GM19455 (cell line): ENCODE results near the gene EREG.
"Not testable (repeated sequence)": the region's sequence is repeated elsewhere in the genome, so short reads cannot be mapped to it uniquely, and the experiment has no call there.

Experiments used
- ATAC-seq: cut with Tn5 transposase; IDR thresholded peaks from one replicate; pipeline ENCODE4 v1.9.1; 2021; ENCODE audit not compliant: unreplicated experiment

Gene EREG

DNA sequence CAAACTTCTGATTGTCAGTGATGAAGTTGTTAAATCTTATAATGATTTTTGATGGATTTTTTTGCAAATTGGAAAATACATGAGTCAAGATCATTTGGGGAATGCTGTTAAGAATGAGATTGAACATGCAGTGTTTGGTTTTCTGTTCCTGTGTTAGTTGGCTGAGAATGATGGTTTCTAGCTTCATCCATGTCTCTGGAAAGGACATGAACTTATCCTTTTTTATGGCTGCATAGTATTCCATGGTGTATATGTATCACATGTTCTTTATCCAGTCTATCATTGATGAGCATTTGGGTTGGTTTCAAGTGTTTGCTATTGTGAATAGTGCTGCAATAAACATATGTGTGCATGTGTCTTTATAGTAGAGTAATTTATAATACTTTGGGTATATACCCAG is 24.5 kb upstream of the EREG start:
- ATAC-seq: not testable (repeated sequence)

DNA sequence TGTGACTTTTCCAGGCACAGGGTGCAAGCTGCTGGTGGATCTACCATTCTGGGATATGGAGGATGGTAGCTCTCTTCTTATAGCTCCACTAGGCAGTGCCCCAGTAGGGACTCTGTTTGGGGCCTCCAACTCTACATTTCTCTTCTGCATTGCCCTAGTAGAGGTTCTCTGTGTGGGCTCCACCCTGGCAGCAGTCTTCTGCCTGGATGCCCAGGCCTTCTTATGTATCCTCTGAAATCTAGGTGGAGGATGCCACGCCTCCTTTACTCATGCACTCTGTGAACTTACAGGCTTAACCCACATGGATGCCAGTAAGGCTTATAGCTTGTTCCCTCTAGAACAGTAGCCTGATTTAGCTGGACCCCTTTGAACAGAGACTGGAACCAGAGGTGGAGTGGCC is 20.9 kb upstream of the EREG start:
- no peak for ATAC-seq

DNA sequence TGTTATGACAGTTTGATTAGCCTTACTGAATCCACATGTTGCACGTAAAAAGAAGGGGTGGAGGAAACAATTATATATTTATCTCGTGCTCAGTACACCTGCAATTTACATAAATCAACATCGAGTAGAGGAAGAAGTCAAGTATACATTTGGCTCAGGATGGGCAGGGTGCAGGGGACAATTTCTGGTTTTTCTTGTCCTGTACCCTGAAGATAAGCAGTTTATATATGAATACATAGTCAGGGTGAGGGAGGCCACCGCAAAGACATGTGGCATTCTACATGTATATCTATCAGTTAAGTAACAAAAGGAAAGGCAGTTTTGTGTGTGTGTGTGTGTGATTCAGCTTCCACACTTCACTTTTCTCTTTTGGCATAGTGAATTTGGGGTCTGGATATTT is 11.1 kb upstream of the EREG start:
- ATAC-seq: no peak

DNA sequence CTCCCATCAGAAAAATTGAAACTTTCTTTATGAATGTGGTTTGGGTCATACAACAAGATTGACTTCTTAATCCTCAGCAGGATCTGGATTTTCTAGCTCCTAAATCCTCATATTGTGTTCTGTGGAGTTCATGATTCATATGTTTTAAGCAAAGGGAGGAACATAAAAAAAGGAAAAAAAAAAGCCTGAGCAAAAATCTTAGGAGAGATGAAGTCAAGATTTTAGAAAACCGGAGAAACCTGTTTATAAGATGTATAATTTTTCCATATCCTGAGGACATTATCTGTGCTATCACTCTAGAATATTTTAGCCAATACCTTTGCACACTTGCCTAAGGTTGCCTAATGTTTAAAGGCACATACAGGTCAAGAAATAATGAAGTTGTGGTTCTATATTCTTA is 7.0 kb upstream of the EREG start:
- ATAC-seq: no peak

DNA sequence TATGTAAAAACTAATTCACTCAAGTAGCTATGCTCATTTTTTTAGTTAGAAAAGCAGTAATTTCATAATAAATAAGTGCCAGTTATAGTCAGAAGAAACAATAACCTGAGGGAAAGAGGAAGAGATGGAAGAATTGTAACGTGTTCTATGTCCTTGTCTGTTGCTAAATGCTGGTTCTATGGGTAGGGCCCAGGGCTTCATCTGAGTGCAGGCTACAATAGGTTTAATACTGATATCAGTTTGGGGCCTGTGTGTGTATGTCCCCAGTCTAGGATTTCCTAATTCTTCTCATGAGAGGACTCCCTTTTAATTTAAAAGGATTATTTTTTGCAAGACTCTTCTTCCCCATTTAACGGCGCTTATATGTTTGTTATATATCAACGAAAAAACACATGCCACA is 3.3 kb upstream of the EREG start:
- ATAC-seq: no peak

DNA sequence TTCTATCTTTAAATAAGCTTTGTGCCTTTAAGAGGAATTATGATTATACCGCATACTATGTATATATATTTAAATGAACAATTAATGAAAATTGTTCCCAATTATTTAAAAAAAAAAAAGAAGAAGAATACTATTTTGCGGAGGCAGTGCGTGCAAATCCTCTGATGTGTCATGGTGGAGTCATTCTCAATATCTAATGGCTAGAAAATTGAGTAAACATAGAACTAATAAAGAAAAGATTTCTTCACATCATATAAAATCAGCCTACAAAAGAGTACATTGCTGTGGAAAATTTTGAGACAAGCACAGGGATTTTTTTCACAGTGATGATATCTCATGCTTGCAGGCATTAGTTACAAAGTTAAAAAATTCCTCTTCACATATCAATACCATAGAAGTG is 2.6 kb upstream of the EREG start:
- ATAC-seq: no peak

DNA sequence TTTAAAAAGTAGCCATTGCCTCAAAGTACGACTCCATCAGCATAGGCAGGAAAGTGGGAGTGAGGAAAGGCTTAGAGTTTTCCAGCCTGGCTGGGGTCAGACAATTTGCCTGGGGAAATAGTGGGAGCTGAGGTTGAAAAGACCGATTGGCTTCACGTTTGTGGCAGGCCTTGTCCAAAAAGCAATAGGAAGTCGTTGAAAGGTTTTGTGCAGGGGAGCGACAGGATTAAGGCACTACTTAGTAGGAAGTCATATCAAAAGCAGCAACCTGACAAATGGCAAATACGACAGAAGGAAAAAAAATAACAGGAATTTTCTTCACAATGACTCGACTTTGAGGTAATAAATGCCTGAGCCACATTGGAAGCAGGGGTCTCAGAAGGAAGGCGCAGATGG is 691 bp upstream of the EREG start:
- no peak for ATAC-seq

DNA sequence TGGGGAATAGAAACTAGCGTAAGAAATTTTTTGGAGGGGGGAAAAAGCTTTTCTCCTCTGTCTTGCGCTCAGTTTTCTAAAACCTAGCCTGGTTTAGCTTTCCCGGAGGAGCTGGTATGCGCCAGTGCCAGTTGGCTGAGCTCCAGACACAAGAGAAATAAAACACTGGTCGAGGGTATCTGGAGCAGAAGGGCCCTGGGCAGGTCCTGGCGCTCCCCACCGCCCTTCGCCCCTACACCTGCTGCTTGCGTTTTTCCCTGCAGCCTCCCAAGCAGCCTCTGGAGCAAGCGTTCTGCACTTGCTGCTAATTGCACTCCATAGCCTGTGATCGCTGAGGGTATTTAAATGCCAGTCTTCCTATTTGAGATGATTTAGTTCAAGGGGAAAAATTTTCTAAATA is 816 bp downstream of the EREG start:
- no peak for ATAC-seq

DNA sequence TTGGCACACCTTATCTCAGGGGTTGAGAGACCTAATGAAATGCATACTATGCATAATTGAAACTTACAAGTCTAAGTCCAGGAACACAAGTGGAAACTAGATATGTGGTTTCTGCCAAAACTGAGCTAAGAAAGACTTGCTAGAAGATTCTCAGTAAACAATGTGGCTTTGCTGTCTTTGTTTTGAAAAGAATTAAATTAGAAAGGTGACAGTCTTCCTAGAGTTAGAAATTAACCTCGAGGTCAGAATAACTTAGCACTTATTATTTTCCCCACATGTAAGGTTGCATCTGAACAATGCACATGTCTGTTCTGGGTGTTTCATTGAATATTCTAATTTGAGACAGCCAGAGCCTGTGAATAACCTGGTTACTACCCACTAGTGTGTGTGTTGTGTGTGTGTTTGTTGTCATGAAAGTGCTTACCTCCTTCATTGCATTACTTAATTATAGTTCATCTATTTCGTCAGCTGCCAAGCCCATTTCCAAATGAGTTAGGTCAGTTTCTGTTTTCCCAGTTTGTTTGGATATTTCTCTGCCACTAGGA is 1.5 kb downstream of the EREG start:
- no peak for ATAC-seq

DNA sequence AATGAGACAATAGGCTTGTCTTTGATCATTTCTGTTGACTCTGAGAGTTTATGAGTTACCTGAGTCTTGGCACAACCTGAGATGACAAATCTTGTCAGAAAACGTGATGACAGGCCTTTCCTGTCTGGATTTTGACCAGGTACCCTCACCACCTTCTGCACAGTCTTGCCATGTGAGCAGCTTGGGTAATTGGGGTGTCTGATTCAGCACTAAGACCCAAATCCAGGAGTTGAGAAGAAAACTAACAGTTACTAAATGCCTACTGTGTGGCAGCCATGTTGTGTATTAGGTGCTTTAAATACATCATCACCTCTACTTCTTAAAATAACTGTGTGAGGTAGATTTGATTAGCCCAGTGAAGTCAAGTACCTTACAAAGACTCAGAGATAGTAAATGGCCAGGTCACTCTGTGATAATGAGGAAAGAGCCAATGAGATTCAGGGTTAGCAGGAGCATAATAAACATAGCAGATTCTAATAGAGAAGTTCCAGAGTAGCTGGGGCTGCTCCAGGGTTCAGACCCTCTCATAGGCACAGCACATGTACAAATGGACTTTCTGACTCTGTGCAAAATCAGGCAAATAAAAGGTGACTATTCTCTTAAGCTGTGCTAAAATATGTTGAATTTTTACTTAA is 2.8 kb downstream of the EREG start:
- no peak for ATAC-seq

DNA sequence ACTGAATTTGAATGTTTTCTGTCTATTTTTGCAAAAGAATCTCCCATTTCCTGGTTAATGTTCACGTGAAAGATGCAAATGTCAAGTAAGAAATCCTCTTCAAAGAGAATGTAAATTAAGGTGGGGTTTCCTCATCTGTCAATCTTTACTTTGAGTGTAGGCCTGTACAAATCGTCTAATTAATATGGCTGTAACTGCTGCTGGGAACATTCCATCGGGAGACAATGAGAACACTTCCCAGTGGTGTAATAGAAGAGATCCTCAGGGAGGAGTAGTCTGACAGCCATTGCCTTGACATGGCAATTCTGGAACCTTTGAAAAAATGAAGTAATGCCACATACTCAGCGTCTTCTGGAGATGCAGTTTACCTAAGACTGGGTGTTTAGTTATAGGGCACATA is 3.7 kb downstream of the EREG start:
- no peak for ATAC-seq

DNA sequence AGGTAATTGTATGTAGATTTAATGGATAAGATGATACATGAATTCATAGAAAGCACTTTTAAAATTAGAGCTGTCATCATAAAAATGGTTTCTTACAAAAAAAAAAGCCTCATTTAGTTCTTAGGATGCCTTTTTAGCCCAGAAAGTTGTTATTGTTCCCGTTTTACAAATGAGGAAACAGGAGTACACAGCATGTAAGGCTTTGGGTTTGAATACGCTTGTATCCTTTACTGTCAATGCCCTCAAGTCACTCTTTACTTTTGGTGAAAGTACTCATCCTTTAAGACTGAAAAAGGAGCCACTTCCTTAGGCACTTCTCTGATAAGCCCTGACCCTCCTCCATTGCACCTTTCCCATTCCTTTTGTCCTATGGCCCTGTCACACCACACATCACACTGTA is 4.9 kb downstream of the EREG start:
- no peak for ATAC-seq

DNA sequence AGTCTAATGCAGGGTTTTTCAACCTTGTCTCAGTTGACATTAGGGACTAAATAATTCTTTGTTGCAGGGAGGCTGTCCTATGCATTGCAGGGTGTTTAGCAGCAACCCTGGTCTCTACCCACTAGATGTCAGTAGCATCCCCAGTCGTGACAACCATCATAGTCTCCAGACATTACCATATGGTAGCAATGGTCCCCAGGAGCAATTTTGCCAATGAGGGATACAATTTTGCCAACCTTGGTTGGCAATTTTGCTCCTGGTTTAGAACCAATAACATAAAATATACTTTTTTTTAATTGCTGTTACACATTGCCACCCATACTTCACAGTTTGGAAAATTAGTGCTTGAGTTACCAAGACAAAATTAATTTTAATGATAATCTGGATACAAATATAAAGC is 6.0 kb downstream of the EREG start:
- peak; percentile 84 for ATAC-seq

DNA sequence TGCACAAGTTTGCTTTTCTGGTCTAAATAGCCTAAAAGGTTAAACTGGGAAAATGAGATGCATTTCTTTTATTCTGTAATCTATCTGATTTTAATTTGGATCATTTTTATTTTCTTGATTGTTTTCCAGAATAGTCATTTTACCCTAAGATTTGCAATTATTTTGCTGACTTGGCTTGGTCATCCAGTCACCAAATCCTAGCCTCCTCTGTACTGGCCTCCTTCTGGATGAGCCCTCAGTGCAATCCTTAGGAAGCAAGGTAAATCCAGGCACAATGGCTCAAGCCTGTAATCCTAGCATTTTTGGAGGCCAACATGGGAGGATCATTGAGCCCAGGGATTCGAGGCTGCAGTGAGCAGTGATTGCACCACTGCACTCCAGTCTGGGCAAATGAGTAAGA is 9.2 kb downstream of the EREG start:
- no peak for ATAC-seq

DNA sequence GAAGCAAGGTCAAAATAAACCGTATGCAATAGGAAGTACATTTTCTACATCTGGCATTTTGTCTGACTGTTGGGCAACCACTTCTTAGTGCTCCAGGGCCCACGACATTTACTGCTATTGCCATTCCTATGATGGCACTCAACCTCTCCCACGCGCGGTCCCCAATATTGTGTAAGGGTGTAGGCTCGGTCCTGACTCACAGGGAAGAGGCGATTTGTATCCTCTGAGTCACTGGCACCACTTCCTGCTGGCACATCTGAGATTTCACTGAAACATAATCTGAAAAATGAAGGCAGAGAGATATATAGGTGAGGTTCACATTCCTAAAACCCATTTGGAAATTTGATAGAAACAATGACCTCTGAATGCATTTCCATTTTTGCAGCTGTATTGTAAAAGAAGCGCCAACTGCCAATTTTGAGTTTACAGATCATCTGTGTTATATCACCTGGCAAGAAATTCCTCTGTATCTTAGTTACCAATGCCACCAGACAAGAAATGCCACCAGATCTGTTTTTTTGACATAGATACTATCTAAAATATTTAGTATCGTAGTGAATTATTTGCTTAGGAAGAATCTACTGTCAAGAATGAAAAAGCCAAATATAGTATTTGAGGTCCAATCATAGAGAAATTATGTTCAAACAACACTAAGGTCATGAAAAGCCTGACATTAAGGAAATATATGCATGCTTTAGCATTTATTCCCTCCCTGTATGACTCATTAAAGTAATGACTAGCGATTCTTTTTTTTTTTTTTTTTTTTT is 9.8 kb downstream of the EREG start:
- ATAC-seq: no peak

DNA sequence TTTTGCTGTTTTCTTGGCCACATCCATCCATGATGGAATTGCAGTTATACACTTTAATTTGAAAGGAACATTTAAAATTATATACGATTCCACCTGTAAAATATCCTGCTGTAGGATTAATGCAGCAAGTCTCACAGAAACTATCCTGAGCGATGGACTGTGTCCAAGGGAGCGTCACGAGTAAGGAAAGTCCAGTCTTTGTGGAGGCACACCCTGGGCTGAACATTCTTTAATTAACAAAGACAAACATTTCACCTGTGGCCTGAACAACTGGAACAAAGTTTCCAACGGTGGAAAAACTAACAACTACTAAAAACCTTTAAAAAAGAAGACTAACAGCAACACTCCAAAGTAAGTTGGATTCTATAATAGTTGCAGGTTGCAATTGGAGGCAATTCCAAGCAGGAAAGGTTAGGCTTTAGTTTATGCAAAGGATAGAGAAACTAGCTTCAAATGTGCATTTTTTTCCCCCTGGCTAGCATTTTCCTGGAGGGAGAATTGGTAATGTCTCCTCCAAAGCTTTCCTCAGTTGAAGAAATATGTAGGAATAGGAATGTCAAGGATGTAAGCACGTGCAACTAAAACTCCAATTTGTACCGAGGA is 11.0 kb downstream of the EREG start:
- no peak for ATAC-seq

DNA sequence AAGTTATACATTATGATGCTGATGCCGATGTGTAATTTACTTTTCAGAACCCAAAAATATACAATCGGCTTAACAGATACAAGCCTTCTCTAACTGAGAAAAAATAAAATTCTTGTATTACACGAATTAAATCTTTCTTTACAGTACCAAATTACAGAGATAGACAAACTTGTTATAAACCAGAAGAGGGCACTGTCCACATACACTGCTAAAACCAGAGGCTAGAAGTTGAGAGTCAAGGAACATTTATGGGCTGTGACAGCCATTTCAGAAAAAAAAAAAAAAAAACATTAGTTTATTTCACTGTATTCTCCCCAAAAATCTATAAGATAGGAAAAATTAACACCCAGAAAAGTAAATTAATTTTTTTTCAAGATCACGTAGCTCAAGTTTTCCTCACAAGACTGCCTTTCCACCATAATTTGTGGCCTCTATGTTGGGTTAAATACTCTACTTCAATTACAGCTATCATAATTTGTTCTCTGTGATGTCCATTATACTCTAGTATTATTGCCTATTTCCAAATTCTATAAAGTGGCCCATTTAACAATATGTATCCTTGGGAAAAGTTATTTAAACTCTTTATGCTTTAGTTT is 12.0 kb downstream of the EREG start:
- no peak for ATAC-seq

DNA sequence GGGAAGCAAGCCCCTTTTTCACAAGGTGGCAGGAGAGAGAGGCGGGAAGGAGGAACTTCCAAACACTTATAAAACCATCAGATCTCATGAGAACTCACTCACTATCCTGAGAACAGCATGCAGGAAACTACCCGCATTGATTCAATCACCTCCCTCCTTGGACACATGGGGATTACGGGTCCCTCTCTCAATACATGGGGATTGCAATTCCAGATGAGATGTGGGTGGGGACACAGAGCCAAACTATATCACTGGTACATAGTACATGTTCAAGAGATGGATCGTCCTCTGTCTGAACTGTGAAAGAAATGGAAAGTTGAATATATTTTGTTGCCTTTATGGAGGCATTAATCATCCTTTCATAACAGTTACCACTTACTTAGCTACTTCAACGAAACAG is 12.8 kb downstream of the EREG start:
- no peak for ATAC-seq

DNA sequence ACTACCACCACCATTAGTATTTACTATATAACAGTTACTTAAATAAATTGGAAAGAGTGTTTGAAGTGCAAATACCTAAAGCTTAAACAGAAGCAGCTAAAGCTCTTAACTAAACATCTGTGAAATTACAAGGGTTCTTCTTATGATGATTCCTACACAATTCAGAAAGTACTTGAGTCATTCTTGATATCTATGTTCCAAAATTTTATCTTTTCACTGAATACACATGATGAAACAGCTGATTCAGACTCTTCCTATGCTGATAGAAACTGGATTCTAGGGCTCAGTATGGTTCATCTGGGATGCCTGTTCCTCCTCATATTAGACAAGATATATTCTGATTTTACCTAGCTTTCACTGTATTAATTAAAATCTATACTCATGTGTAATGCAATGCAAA is 13.6 kb downstream of the EREG start:
- no peak for ATAC-seq

DNA sequence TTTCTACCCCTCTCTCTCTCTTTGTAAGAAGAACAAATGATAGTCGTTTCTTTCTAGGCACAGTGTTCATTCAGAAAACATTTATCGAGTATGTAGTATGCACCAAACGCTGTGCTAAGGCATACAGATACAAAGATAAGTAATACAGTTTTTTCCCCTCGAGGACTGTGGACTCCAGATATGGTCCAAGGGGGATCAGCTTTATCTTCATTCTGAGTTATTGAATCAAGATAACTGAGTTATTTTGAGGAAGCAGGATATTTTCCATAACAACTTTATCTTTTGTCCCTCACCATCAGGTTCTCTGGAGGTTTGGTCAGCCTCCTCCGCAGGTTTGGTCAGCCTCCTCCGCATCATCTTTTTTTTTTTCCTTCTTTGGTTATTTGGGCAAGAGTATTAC is 15.0 kb downstream of the EREG start:
- no peak for ATAC-seq

DNA sequence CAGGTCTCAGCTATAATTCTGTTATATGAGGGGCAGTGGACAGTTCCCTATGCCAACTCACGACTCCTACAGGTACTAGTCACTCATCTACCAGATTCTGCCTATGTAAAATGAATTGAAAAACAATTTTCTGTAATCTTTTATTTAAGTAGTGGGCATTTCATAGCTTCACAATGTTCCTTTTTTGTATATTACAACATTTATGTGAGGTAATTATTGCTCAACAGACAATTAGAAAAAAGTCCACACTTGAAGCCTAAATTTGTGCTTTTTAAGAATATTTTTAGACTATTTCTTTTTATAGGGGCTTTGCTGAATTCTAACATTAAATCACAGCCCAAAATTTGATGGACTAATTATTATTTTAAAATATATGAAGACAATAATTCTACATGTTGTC is 20.4 kb downstream of the EREG start:
- ATAC-seq: no peak

DNA sequence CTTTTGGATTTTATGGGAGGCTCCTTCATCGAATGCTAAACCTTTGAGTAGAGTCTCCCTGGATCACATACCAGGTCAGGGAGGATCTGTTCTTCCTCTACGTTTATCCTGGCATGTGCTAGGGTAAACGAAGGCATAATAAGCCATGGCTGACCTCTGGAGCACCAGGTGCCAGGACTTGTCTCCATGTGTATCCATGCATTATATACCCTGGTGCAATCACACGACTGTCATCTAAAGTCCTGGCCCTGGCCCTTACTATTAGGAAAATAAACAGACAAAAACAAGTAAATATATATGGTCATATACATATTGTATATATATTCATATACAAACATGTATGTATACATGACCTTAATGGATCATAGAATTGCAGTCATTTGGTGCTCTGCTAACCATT is 21.2 kb downstream of the EREG start:
- ATAC-seq: no peak
